ENCODE results near the gene EPN1.
A peak's percentile ranks its signal among the peaks of the same experiment; 100 is the strongest.

EPN1 gene

GRCh38 chr19:55644842-55645511 lies 30.0 kb upstream of the EPN1 start:
- H3K27me3 ChIP-seq: no peaks in the 10 kb centered on the region
- no peak for TF ChIP-seq Cebpa-rat (IDR thresholded peaks at IDR 0.05)
- H3K27ac ChIP-seq: peak overlapping the region; percentile 92
- peaks cover 14% of the 10 kb centered on the region; the same call in 1 of the 2 replicates for H4K20me1 ChIP-seq
- H3K9ac ChIP-seq: peak overlapping the region; percentile 94
- peak overlapping the region; percentile 98 for H3K4me2 ChIP-seq
- H3K4me1 ChIP-seq: peaks cover 68% of the 10 kb centered on the region
- peak overlapping the region; percentile 89 for H3K4me3 ChIP-seq
- H3K9me3 ChIP-seq: no peaks in the 10 kb centered on the region
- peaks cover 22% of the 10 kb centered on the region for H3K36me3 ChIP-seq

- Histone ChIP-seq H4K20me1 (peaks cover 14% of the 10 kb centered on the region; the same call in 1 of the 2 replicates), H3K36me3 (peaks cover 28% of the 10 kb centered on the region), H3K4me3 (peak overlapping the region; percentile 89), H3K4me2 (peak overlapping the region; percentile 98), H3K27me3 (no peaks in the 10 kb centered on the region), H3K27ac (no peak overlapping the region), H3K9ac (peak overlapping the region; percentile 94), H3K9me3 (no peaks in the 10 kb centered on the region), H3K4me1 (peaks cover 68% of the 10 kb centered on the region)
- TF ChIP-seq Cebpa-rat (IDR thresholded peaks at IDR 0.05): no peak
Measured at GRCh38 chr19:55645512-55645881, 29.5 kb upstream of the EPN1 start.

DNA sequence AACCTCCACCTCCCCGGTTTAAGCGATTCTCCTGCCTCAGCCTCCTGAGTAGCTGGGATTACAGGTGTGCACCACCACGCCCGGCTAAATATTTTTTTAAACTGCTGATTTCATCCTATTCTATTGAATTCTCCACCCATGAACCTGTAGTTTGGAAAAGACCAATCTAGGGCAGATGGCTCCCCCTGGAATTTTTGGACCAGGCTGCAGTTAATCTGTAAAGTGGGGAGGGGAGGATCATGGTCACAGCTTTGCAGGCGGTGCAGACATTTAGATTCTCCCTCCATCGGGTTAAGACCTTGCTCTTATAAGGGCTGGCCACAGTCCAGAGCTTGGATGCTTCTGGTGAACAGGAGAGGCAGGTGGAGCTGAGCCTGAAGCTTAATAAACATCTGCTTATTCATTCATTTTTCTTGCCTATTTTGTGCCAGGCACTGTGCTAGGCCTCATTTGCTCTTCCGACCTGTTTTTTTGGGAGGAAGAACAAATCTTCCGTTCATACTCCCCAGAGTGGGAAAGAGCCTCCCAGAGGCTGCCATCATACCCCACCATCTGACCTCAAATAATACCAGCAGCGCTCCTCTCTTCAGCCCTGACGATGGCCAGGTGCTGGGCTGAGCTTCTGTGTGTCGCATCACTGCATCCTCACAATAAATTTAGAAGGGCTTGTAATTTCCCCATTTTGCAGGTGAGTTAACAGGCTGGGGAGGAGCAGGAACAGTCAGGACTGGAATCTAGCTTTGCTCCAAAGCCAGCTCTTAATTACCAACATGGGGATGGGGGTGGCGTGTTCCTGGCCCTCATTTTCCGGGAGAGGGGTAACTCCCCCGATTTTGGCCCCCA lies 27.9 kb upstream of the EPN1 start:
- Histone ChIP-seq H3K4me2 (peak overlapping the region; percentile 97), H3K27me3 (no peaks in the 10 kb centered on the region), H3K27ac (peak overlapping the region; percentile 99), H3K4me3 (peak overlapping the region; percentile 80), H3K4me1 (peaks cover 70% of the 10 kb centered on the region), H4K20me1 (peaks cover 14% of the 10 kb centered on the region; the same call in 1 of the 2 replicates), H3K36me3 (peaks cover 44% of the 10 kb centered on the region), H3K9ac (peak overlapping the region; percentile 97), H3K9me3 (no peaks in the 10 kb centered on the region)
- no peak for TF ChIP-seq Cebpa-rat (IDR thresholded peaks at IDR 0.05)

DNA sequence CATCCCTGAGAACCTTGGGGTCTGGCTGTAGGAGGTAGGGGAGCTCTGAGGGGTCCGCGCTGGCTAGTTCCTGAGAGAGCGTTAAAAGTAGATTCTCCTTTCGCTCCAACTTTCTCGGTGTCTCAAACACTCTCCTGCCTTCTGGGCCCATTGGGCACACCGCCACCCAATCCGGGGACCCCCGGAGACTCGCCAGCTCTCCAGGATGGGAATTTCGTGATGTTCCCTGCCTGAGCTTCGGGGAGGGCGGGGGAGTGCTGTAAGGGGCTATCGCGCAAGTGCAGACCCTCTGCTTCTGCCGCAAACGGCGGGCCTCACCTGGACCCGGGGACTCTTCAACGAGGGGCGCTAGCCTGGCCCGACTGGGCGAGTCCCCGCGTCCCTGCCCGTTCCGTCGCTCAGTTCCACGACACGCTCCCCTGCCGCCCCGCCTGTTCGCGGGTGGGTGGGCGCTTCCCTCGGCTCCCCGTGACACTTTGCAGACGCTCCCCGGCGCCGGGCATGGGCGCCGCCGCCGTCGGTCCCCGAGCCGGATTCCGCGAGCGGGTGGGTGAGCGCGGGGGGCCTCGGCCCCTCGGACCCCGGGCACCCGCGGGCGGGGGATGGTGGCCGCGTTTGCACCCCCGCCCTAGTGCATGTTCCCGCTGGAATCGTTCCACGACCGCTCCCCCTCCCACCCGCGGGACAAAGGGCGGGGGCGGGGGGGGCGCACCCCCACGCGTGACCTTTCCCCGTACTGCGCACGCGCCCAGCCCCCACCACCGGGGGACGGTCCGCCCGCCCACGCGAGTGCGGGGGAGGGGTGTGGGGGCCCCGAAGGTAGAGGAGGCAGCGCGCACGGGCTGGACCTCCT lies 27.1 kb upstream of the EPN1 start, which contains the start of gene CCDC106:
Gene CCDC106 (plus strand): TSS at position 481 of the 853 bp plus-strand sequence. CDS start 835 bp downstream, outside the sequence.
- Histone ChIP-seq H3K27me3 (no peaks in the 10 kb centered on the region), H4K20me1 (peaks cover 14% of the 10 kb centered on the region; the same call in 1 of the 2 replicates), H3K9me3 (no peaks in the 10 kb centered on the region), H3K4me2 (peak within 1 kb of the TSS; percentile 97), H3K27ac (peak within 1 kb of the TSS; percentile 99), H3K36me3 (peaks cover 52% of the 10 kb centered on the region), H3K4me1 (peaks cover 66% of the 10 kb centered on the region), H3K9ac (peak within 1 kb of the TSS; percentile 97), H3K4me3 (peak within 1 kb of the TSS; percentile 80)
- no peak for TF ChIP-seq Cebpa-rat (IDR thresholded peaks at IDR 0.05)

DNA sequence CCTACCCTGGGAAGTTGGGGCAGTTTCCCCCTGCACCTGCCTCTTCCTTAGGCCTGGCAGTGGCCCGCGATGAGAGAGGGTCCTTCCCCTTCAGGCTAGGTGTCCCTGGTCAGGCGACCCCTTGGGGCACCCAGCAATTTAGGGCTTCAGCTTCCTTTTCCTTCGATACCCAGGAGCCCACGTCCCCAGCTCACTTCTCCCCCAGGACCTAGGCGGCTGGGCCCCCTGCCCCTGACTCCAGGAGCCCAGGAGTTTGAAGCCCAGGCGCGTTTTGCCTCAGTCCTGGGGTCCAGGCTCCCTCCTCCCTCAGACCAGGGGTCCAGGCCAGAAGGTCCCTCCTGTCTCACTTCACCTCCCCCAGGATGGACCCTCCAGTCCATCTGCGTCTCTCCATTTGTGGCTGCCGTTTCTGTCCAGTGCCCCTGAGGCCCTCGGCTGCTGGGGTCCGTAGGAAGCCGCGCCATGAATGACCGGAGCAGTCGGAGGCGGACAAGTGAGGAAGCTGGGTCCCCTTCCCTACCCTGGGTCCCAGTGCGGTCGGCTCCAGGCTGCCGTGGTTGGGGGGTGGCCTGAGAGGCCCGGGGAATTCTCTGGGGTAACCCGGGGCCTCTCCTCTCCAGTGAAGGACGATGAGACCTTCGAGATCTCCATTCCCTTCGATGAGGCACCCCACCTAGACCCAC lies 26.3 kb upstream of the EPN1 start:
- H3K36me3 ChIP-seq: peaks cover 54% of the 10 kb centered on the region
- H3K4me2 ChIP-seq: peak overlapping the region; percentile 97
- peak overlapping the region; percentile 97 for H3K9ac ChIP-seq
- no peaks in the 10 kb centered on the region for H3K27me3 ChIP-seq
- H3K4me3 ChIP-seq: peak overlapping the region; percentile 80
- TF ChIP-seq Cebpa-rat (IDR thresholded peaks at IDR 0.05): no peak
- H3K4me1 ChIP-seq: peaks cover 67% of the 10 kb centered on the region
- peak overlapping the region; percentile 99 for H3K27ac ChIP-seq
- no peaks in the 10 kb centered on the region for H3K9me3 ChIP-seq
- H4K20me1 ChIP-seq: peaks cover 14% of the 10 kb centered on the region; the same call in 1 of the 2 replicates

DNA sequence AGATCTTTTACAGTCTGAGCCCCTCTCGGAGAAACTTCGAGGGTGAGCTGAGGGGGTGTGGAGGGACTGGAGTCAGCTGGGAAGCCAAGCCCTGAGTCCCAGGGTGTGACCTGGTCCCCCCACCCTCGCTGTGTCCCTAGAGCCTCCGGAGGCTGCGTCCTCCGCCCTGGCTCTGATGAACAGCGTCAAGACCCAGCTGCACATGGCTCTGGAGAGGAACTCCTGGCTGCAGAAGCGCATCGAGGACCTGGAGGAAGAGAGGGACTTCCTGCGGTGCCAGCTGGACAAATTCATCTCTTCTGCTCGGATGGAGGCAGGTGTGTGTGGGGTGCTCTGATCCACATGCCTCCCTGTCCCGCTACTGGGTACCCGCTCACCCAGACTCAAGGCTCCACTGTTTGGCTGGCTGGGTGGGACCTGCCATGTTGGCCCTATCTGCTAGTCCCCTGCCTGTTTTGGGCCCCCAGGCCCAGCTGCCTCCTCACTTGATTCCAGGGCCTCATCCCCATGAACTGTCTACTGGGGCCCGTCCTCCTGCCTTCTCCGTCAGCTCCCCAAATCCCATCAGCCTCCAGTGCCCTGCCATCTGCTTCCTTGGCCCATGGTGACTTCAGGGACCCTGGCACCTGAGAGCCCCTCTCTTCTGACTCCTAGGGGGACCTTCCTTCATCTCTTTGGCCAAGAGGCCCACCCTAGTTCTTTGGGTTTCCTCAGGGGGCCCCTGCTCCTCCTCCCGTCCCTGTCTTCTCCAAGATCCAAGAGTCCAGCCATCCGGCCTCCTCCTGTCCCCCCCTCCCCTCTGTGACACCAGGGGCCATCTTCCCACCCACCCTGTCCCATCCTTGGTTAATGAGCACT lies 25.5 kb upstream of the EPN1 start:
- peak overlapping the region; percentile 97 for H3K9ac ChIP-seq
- peak overlapping the region; percentile 97 for H3K4me2 ChIP-seq
- no peaks in the 10 kb centered on the region for H3K27me3 ChIP-seq
- TF ChIP-seq Cebpa-rat (IDR thresholded peaks at IDR 0.05): no peak
- H4K20me1 ChIP-seq: peaks cover 9% of the 10 kb centered on the region; the same call in 1 of the 2 replicates
- peaks cover 51% of the 10 kb centered on the region for H3K36me3 ChIP-seq
- H3K4me3 ChIP-seq: peak overlapping the region; percentile 80
- peak overlapping the region; percentile 99 for H3K27ac ChIP-seq
- H3K4me1 ChIP-seq: peaks cover 63% of the 10 kb centered on the region
- H3K9me3 ChIP-seq: no peaks in the 10 kb centered on the region

- no peaks in the 10 kb centered on the region for H3K9me3 ChIP-seq
- H4K20me1 ChIP-seq: peaks cover 3% of the 10 kb centered on the region; the same call in 1 of the 2 replicates
- no peaks in the 10 kb centered on the region for H3K27me3 ChIP-seq
- peak overlapping the region; percentile 97 for H3K4me2 ChIP-seq
- peak overlapping the region; percentile 46 for H3K27ac ChIP-seq
- H3K9ac ChIP-seq: no peak overlapping the region
- peaks cover 56% of the 10 kb centered on the region for H3K4me1 ChIP-seq
- no peak for TF ChIP-seq Cebpa-rat (IDR thresholded peaks at IDR 0.05)
- H3K4me3 ChIP-seq: no peak overlapping the region
- H3K36me3 ChIP-seq: peaks cover 45% of the 10 kb centered on the region
Measured at GRCh38 chr19:55650126-55650557, 24.9 kb upstream of the EPN1 start.

- Histone ChIP-seq H3K9me3 (no peaks in the 10 kb centered on the region), H3K4me1 (peaks cover 50% of the 10 kb centered on the region), H3K27me3 (no peaks in the 10 kb centered on the region), H3K4me2 (no peak overlapping the region), H3K4me3 (no peak overlapping the region), H3K9ac (no peak overlapping the region), H4K20me1 (peaks cover 3% of the 10 kb centered on the region; the same call in 1 of the 2 replicates), H3K36me3 (peaks cover 39% of the 10 kb centered on the region), H3K27ac (peak overlapping the region; percentile 46)
- TF ChIP-seq Cebpa-rat (IDR thresholded peaks at IDR 0.05): no peak
Measured at GRCh38 chr19:55650602-55651230, 24.3 kb upstream of the EPN1 start.
